Measurements from ENCODE around the gene BCKDHB.

DNA sequence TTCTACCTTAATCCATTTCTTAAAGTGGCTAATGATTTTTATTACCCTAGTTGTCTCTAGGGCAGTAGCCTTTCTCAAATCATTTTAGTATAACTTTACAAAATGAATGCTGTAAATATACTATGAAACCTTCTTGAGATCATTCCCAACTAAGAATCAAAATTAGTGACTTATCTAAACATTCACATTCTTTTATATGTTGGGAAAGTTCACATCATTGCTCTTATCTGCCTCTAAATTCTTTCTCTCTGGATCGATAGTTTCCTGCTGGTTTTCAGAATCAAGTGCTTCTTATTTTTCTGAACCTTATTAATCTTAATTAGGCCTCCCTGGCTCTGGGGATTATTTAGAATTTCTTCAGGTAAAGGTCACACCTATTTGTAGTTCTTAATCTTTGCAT, 126.8 kb downstream of the BCKDHB start:
- TF ChIP-seq, protein P1, sequence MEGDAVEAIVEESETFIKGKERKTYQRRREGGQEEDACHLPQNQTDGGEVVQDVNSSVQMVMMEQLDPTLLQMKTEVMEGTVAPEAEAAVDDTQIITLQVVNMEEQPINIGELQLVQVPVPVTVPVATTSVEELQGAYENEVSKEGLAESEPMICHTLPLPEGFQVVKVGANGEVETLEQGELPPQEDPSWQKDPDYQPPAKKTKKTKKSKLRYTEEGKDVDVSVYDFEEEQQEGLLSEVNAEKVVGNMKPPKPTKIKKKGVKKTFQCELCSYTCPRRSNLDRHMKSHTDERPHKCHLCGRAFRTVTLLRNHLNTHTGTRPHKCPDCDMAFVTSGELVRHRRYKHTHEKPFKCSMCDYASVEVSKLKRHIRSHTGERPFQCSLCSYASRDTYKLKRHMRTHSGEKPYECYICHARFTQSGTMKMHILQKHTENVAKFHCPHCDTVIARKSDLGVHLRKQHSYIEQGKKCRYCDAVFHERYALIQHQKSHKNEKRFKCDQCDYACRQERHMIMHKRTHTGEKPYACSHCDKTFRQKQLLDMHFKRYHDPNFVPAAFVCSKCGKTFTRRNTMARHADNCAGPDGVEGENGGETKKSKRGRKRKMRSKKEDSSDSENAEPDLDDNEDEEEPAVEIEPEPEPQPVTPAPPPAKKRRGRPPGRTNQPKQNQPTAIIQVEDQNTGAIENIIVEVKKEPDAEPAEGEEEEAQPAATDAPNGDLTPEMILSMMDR (IDR thresholded peaks at IDR 0.05 in 4 of 5, conservative IDR thresholded peaks at IDR 0.05 in 1 of 5) = no peak
- TF ChIP-seq POLR2A (IDR thresholded peaks at IDR 0.05) = no peak

All from gastrocnemius medialis (tissue), 4 donors.